ENCODE results near the gene MLC1. TPM values are rescaled to one million over a fixed set of nuclear protein-coding genes. Genes with fewer than 3 reads are reported as not detected.

The MLC1 gene
- total RNA-seq, result 0.38 to 0.77 TPM (median 0.50 TPM) in 3 replicates
- long read RNA-seq, partial matches to known transcripts, result 0 of 1 reads
- long read RNA-seq, other reads (novel, unspliced or antisense), result 0 of 1 reads

- peaks cover 3% of the 10 kb centered on the region for H3K9me3 Mint-ChIP-seq (ENCODE audit: low read depth)
- peak; percentile 59 for DNase-seq (ENCODE audit: low spot score)
- no peaks in the 10 kb centered on the region for H3K36me3 Mint-ChIP-seq (ENCODE audit: low read depth)
- no peak for TF ChIP-seq CTCF (IDR thresholded peaks at IDR 0.05)
- peak within 1 kb of the TSS; percentile 49 for H3K27ac Mint-ChIP-seq (ENCODE audit: unreplicated experiment)
- peaks cover 2% of the 10 kb centered on the region for H3K27me3 Mint-ChIP-seq (ENCODE audit: low read depth)
- no peak within 1 kb of the TSS for H3K4me3 Mint-ChIP-seq (ENCODE audit: unreplicated experiment)
- peaks cover 9% of the 10 kb centered on the region for H3K4me1 Mint-ChIP-seq (ENCODE audit: low read depth)
Measured at GRCh38 chr22:50085211-50085972, at the start of gene MLC1. Gene MLC1, minus strand, starts transcription at chr22:50085426. Its CDS starts 524 bp downstream, at chr22:50084902.

GRCh38 chr22:50134481-50134880 is 49.3 kb upstream of the MLC1 start:
- Mint-ChIP-seq H3K27me3 (ENCODE audit: low read depth) (no peaks in the 10 kb centered on the region), H3K9me3 (ENCODE audit: low read depth) (peaks cover 7% of the 10 kb centered on the region), H3K4me1 (ENCODE audit: low read depth) (peaks cover 18% of the 10 kb centered on the region), H3K4me3 (ENCODE audit: unreplicated experiment) (no peak overlapping the region), H3K36me3 (ENCODE audit: low read depth) (peaks cover 3% of the 10 kb centered on the region), H3K27ac (ENCODE audit: unreplicated experiment) (no peak overlapping the region)
- no peak for TF ChIP-seq CTCF (IDR thresholded peaks at IDR 0.05)
- no peak for DNase-seq (ENCODE audit: low spot score)

- Mint-ChIP-seq H3K27ac (ENCODE audit: unreplicated experiment) (no peak overlapping the region), H3K4me1 (ENCODE audit: low read depth) (peaks cover 22% of the 10 kb centered on the region), H3K27me3 (ENCODE audit: low read depth) (no peaks in the 10 kb centered on the region), H3K36me3 (ENCODE audit: low read depth) (peaks cover 2% of the 10 kb centered on the region), H3K9me3 (ENCODE audit: low read depth) (peaks cover 4% of the 10 kb centered on the region), H3K4me3 (ENCODE audit: unreplicated experiment) (no peak overlapping the region)
- no peak for TF ChIP-seq CTCF (IDR thresholded peaks at IDR 0.05)
- DNase-seq (ENCODE audit: low spot score), result peak; percentile 19
Measured at GRCh38 chr22:50131894-50132293, 46.7 kb upstream of the MLC1 start.

GRCh38 chr22:50129121-50129736 is 44.0 kb upstream of the MLC1 start:
- H3K4me1 Mint-ChIP-seq (ENCODE audit: low read depth), result peaks cover 11% of the 10 kb centered on the region
- no peak for TF ChIP-seq CTCF (IDR thresholded peaks at IDR 0.05)
- peaks cover 6% of the 10 kb centered on the region for H3K9me3 Mint-ChIP-seq (ENCODE audit: low read depth)
- peak overlapping the region; percentile 46 for H3K27ac Mint-ChIP-seq (ENCODE audit: unreplicated experiment)
- DNase-seq (ENCODE audit: low spot score), result no peak
- H3K27me3 Mint-ChIP-seq (ENCODE audit: low read depth), result no peaks in the 10 kb centered on the region
- no peak overlapping the region for H3K4me3 Mint-ChIP-seq (ENCODE audit: unreplicated experiment)
- peaks cover 4% of the 10 kb centered on the region for H3K36me3 Mint-ChIP-seq (ENCODE audit: low read depth)

- no peak for TF ChIP-seq CTCF (IDR thresholded peaks at IDR 0.05)
- Mint-ChIP-seq H3K4me1 (ENCODE audit: low read depth) (peaks cover 8% of the 10 kb centered on the region), H3K36me3 (ENCODE audit: low read depth) (peaks cover 11% of the 10 kb centered on the region), H3K27me3 (ENCODE audit: low read depth) (no peaks in the 10 kb centered on the region), H3K27ac (ENCODE audit: unreplicated experiment) (no peak overlapping the region), H3K4me3 (ENCODE audit: unreplicated experiment) (no peak overlapping the region), H3K9me3 (ENCODE audit: low read depth) (peaks cover 12% of the 10 kb centered on the region)
- peak; percentile 68 for DNase-seq (ENCODE audit: low spot score)
Measured at GRCh38 chr22:50125029-50125428, 39.8 kb upstream of the MLC1 start.

All from chondrocyte (in vitro differentiated cells).